Smooth muscle cell (in vitro differentiated cells): ENCODE measurements around the gene CAMTA1. TPM values are rescaled to one million over a fixed set of nuclear protein-coding genes. Genes with fewer than 3 reads are reported as not detected.

Experiments used
- DNase-seq: peaks from one replicate; lab custom pipeline; 2025; ENCODE audit not compliant: unreplicated experiment; lab: John Stamatoyannopoulos, UW
- H2AFZ ChIP-seq: fragments of 200-600 bp; sonication (generic); 2 replicates; pipeline ENCODE4 v1.6.0; 2016; ENCODE audit warnings: antibody characterized with exemption, low read depth, mild to moderate bottlenecking
- H3F3A ChIP-seq: fragments of 200-600 bp; sonication (generic); 2 replicates; pipeline ENCODE4 v1.6.0; 2017; ENCODE audit warnings: antibody characterized with exemption, low read depth
- H3K27ac ChIP-seq: fragments of 200-600 bp; sonication (generic); 2 replicates; pipeline ENCODE4 v1.5.1; 2016; ENCODE audit warnings: low read depth, mild to moderate bottlenecking
- H3K27me3 ChIP-seq: fragments of 200-600 bp; sonication (generic); 2 replicates; pipeline ENCODE4 v1.6.1; 2016; ENCODE audit warnings: low read depth, mild to moderate bottlenecking
- H3K36me3 ChIP-seq: fragments of 200-600 bp; sonication (generic); 2 replicates; pipeline ENCODE4 v1.5.1; 2016; ENCODE audit warnings: low read depth
- H3K4me1 ChIP-seq: fragments of 200-600 bp; sonication (generic); 2 replicates; pipeline ENCODE4 v1.5.1; 2016; ENCODE audit warnings: low read depth
- H3K4me2 ChIP-seq: fragments of 200-600 bp; sonication (generic); 2 replicates; pipeline ENCODE4 v1.6.0; 2016; ENCODE audit warnings: mild to moderate bottlenecking
- H3K4me3 ChIP-seq: fragments of 200-600 bp; sonication (generic); 2 replicates; pipeline ENCODE4 v1.5.1; 2016; ENCODE audit warnings: mild to moderate bottlenecking
- H3K79me2 ChIP-seq: fragments of 200-600 bp; sonication (generic); 2 replicates; pipeline ENCODE4 v1.6.0; 2016; ENCODE audit warnings: low read depth, mild to moderate bottlenecking
- H3K9ac ChIP-seq: fragments of 200-600 bp; sonication (generic); 2 replicates; pipeline ENCODE4 v1.6.0; 2016; ENCODE audit warnings: low read depth
- H3K9me3 ChIP-seq: fragments of 200-600 bp; sonication (generic); replicated peaks from 2 replicates; pipeline ENCODE4 v1.5.1; 2016; ENCODE audit warnings: low read depth
- H4K20me1 ChIP-seq: fragments of 200-600 bp; sonication (generic); 2 replicates; pipeline ENCODE4 v1.6.0; 2016; ENCODE audit warnings: low read depth
- CTCF ChIP-seq: fragments of 200-600 bp; sonication (generic); IDR thresholded peaks from 2 replicates; pipeline ENCODE4 v1.5.1; 2017; ENCODE audit warnings: borderline replicate concordance, mild to moderate bottlenecking, antibody characterized with exemption; ENCODE audit not compliant: insufficient read depth, poor library complexity, severe bottlenecking
- WGBS: methylation state at CpG from one replicate; pipeline ENCODE4 v1.1.7; 2016; ENCODE audit warnings: low lambda C conversion rate; 5-methylcytosine and 5-hydroxymethylcytosine counted together
- polyA plus RNA-seq: library from polyadenylated mRNA; unstranded; fragments of >200 nt; fragmentation: Nextera tagmentation; extraction: Ambion mirVana; gene quantifications from 2 replicates; pipeline ENCODE4 v1.2.1, GENCODE V29; 2016
- total RNA-seq: library from RNA; depleted of rRNA; stranded (reverse); fragments of >200 nt; gene quantifications from 2 replicates; pipeline ENCODE4 v1.2.3, GENCODE V29; 2014

CAMTA1 gene
- total and polyA plus RNA-seq, 2 experiments from 2014 or later: 139 to 145 TPM

- Histone ChIP-seq H3K4me1 (peaks cover 29% of the 10 kb centered on the region), H4K20me1 (peaks cover 53% of the 10 kb centered on the region), H3K9me3 (no peaks in the 10 kb centered on the region), H3K36me3 (no peaks in the 10 kb centered on the region), H3F3A (peaks cover 15% of the 10 kb centered on the region), H3K4me2 (no peak overlapping the region), H3K9ac (no peak overlapping the region), H3K27ac (no peak overlapping the region), H3K79me2 (peaks cover 35% of the 10 kb centered on the region), H2AFZ (no peak overlapping the region), H3K27me3 (no peaks in the 10 kb centered on the region), H3K4me3 (no peak overlapping the region)
- no peak for DNase-seq
- no peak for TF ChIP-seq CTCF
- WGBS: 94% methylated on average over 4 of the region's 4 CpGs
Observed at GRCh38 chr1:6862906-6863305, 77.7 kb downstream of the CAMTA1 start.

- H3K9me3 ChIP-seq: no peaks in the 10 kb centered on the region
- H4K20me1 ChIP-seq: peaks cover 65% of the 10 kb centered on the region
- WGBS: 96% methylated on average over 5 of the region's 5 CpGs
- DNase-seq: no peak
- no peak overlapping the region for H3K9ac ChIP-seq
- H3K79me2 ChIP-seq: peaks cover 35% of the 10 kb centered on the region
- H2AFZ ChIP-seq: no peak overlapping the region
- no peak overlapping the region for H3K4me3 ChIP-seq
- peaks cover 13% of the 10 kb centered on the region for H3F3A ChIP-seq
- TF ChIP-seq CTCF: no peak
- H3K4me2 ChIP-seq: no peak overlapping the region
- no peaks in the 10 kb centered on the region for H3K27me3 ChIP-seq
- H3K4me1 ChIP-seq: peaks cover 39% of the 10 kb centered on the region
- H3K27ac ChIP-seq: no peak overlapping the region
- H3K36me3 ChIP-seq: no peaks in the 10 kb centered on the region
Observed at GRCh38 chr1:6864166-6864565, 78.9 kb downstream of the CAMTA1 start.

GRCh38 chr1:6866825-6867224 is 81.6 kb downstream of the CAMTA1 start:
- Histone ChIP-seq H3K4me1 (peaks cover 48% of the 10 kb centered on the region), H2AFZ (no peak overlapping the region), H3K4me3 (no peak overlapping the region), H3K36me3 (no peaks in the 10 kb centered on the region), H3K27ac (no peak overlapping the region), H3F3A (peaks cover 3% of the 10 kb centered on the region), H3K79me2 (peaks cover 33% of the 10 kb centered on the region), H3K9ac (no peak overlapping the region), H3K4me2 (no peak overlapping the region), H3K9me3 (no peaks in the 10 kb centered on the region), H4K20me1 (peaks cover 81% of the 10 kb centered on the region), H3K27me3 (no peaks in the 10 kb centered on the region)
- TF ChIP-seq CTCF: no peak
- WGBS: 77% methylated on average over 7 of the region's 7 CpGs
- no peak for DNase-seq

- H3K27ac ChIP-seq: no peak overlapping the region
- no peaks in the 10 kb centered on the region for H3K27me3 ChIP-seq
- peaks cover 81% of the 10 kb centered on the region for H4K20me1 ChIP-seq
- peaks cover 48% of the 10 kb centered on the region for H3K4me1 ChIP-seq
- peaks cover 3% of the 10 kb centered on the region for H3F3A ChIP-seq
- no peak overlapping the region for H3K9ac ChIP-seq
- H3K9me3 ChIP-seq: no peaks in the 10 kb centered on the region
- H2AFZ ChIP-seq: no peak overlapping the region
- 72% methylated on average over 5 of the region's 5 CpGs for WGBS
- DNase-seq: no peak
- H3K4me3 ChIP-seq: no peak overlapping the region
- H3K4me2 ChIP-seq: no peak overlapping the region
- TF ChIP-seq CTCF: no peak
- H3K36me3 ChIP-seq: no peaks in the 10 kb centered on the region
- H3K79me2 ChIP-seq: peaks cover 33% of the 10 kb centered on the region
Observed at GRCh38 chr1:6867321-6867720, 82.1 kb downstream of the CAMTA1 start.
